ENCODE data around the gene ZFAND4.
"Not testable (repeated sequence)": the region's sequence is repeated elsewhere in the genome, so short reads cannot be mapped to it uniquely, and the experiment has no call there.

Gene ZFAND4

DNA sequence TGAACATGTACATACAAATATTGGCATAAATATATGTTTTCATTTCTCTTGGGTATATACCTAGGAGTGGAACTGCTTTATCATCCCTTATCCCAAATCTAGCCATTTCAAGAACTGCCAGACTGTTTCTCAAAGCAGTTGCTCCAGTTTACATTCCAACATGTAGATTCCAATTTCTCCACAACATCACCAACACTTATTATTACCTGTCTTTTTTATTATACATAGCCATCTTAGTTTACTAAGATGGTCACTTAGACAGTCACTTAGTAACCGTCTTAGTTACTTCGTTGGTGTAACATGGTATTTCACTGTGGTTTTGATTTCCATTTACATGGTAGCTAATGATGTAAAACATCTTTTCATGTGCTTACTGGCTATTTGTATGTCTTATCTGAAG lies 82.7 kb downstream of the ZFAND4 start:
- DNase-seq (ENCODE audit: low read depth): no peak

DNA sequence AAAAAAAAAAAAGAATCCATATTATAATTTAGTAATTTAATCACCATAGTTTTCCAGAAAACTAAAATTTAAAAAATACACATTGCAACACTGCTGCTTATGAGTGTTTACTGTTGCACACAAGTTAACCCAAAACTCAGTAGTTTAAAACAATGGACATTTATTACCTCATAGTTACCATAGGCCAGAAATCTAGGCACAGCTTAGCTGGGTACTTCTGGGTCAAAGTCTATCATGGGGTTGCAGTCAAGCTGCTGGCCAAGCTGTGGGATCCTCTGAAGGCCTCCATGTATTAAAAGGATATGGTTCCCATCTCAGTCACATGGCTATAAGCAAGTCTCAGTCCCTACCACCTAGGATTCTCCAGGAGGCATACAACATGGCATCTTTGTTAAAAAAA lies 83.6 kb downstream of the ZFAND4 start:
- no peak for DNase-seq (ENCODE audit: low read depth)

DNA sequence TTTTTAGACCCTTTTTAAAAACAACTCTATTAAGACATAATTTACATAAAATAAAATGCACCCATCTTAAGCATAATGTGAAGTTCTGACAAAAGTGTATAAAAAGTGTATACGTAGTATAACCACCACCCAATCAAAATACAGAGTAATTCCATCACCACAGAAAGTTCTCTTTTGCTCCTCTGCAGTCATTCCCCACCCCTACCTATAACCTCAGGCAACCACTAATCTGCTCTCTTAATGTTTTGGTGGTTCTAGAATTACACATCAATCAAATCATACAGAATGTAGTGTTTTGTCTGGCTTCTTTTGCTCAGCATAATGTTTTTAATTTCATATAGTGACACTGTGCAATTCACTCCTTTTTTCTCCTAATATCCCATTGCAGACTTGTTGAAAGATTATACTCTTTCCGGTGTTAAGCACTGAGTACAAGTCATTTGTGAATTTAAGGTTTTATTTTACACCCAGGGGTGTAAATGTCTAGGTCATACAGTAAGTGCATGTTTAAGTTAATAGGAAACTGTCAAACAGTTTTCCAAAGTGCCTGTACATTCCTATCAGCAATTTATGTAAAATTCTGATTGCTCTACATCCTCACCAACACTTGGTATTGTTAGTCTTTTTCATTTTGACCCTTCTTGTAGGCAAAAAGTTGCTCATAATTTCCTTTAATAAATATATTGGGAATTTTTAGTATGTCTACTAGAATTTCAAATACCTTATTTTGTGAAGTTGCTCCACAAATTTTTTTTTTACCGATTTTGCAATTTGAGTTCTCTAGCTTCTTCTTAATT lies 86.3 kb downstream of the ZFAND4 start:
- no peak for DNase-seq (ENCODE audit: low read depth)

DNA sequence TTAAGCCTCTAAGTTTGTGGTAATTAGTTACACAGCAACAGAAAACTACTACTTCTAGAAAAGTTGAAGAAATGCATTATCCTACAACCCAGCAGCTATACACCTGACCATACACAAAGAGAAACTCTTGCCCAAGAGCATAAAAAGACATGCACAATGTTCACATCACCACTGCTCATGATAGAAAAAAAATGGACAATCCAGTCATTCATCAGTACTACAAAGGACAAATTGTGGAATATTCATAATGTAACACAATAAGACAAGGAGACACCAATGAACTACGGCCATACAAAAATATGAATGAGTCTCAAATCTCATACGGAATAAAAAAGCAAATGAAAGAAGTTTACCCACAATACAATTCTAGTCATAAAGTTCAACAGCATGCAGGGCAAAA lies 87.4 kb downstream of the ZFAND4 start:
- no peak for DNase-seq (ENCODE audit: low read depth)

DNA sequence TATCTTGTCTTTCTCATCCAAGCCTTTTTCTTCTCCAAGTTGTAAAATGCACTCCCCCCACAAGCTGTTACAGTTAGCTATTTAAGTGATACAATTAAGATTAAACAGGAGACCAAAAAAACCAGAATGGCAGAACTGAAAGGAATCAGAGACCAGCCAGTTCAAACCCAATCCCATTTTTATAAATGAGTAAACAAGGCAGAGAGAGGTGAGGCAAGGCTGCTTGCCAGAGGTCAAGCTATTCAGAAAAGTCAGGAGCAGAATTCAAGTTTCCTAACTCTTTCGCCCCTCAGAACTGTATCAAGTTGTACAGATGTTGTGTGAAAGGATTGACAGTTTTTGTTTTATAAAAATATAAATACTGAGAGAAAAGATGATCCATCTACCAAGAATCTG lies 90.2 kb downstream of the ZFAND4 start:
- DNase-seq (ENCODE audit: low read depth): no peak

DNA sequence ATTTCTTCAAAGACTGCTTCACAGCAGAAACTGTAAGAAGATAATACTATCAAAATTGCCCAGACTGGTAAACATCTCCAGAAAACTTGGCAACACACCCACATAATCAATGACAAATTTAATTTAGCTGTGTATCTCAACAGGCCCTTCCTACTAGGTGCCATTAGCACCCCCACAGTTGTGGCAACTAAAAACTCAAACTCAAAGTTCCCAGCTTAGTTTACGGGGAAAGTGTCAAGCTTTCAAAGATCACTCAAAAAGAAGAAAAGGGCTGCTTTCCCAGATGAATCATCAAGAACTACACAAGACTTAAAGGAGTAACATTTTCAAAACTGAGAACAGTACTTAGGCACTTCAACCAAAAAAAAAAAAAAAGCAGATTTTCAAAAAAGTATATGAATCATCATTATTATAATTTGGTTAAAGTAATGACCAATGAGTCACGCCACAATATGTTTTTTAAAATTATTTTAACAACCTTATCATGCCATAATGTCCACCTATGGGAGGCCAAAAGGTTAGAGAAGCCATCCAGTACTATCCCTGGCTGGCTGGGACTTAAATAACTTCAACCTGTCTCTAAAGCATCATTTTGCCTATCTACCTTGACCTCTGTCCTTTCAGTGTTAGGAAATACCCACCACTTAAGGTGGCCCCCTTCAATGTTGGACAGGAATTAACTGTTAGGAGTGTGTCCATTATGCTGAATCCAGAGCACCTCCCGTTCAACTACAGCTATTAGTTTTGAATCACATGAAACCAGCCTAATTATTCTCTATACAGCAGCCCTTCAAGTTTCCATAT lies 90.8 kb downstream of the ZFAND4 start:
- no peak for DNase-seq (ENCODE audit: low read depth)

DNA sequence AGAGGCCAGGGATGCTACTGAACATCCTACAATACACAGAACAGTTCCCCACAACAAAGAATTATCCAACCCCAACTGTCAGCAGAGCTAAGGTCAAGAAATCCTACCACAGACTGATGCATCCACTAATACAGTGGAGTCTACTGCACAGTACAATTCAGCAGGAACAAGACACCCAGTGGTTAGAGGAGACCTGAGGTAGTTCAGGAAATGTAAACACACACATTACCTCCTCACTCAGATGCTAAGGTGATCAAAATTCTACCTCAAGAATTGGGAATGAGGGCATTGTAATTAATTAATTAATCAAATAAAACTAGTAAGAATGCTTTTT lies 91.4 kb downstream of the ZFAND4 start:
- DNase-seq (ENCODE audit: low read depth): no peak

DNA sequence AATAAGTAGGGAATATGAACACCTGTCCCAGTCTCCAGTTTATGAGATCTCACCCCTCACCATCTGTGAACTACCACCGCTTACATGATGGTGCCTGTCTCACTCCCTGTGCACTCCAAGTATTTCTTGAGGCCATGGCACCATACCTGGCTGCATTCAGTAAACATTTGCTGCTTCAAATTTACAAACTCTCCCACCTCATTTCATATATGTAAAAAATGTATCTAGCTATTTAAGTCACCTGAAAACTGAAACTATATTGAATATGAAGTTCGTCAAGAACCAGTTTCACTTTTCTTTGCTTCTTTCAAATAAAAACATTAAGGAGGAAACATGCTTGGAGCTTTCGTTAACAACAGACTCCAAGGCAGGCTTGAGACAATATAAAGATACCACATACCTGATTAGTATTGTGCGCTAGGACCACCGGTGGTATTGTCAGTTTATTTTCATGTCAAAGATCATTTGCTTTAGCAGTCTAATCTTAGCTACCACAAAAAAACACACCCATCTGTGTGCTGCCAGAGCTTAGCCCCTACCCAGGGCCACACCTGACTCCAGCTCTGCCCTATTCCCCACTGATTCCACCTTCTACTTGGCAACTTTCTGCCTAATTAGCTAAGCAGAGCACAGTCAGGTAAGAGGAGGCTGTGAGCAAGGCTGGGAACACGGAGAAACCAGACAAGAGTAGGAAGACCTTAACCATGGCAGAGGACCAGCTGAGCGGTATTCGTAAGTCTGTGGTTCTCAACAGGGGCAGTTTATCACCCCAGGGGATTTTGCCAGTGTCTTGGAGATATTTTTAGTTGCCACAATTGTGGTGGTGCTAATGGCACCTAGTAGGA lies 92.0 kb downstream of the ZFAND4 start:
- no peak for DNase-seq (ENCODE audit: low read depth)

DNA sequence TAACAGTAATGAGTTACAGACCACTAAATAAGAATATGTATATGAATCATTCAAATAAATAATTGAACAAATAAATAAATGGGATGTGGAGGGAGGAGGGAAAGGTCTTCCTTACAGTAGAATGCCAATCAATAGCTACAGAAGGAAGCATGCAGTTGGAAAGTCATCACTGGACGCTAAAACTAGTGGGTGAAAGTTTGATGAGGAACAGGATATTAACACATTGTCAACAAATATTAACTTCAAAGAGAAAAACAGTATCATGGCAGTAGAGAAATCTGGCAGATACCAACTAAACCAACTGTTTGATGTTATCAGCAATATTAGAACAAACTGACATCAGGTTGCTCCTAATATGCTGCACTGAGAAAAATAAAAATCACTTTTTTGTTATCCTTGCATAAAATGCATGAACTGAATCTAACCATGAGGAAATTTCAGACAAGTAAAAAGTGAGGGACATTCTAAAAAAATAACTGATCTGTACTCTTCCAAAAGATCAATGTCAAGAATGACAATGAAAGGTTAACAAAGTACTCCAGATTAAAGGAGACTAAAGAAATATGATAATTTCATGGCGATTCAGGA lies 94.1 kb downstream of the ZFAND4 start:
- no peak for DNase-seq (ENCODE audit: low read depth)

DNA sequence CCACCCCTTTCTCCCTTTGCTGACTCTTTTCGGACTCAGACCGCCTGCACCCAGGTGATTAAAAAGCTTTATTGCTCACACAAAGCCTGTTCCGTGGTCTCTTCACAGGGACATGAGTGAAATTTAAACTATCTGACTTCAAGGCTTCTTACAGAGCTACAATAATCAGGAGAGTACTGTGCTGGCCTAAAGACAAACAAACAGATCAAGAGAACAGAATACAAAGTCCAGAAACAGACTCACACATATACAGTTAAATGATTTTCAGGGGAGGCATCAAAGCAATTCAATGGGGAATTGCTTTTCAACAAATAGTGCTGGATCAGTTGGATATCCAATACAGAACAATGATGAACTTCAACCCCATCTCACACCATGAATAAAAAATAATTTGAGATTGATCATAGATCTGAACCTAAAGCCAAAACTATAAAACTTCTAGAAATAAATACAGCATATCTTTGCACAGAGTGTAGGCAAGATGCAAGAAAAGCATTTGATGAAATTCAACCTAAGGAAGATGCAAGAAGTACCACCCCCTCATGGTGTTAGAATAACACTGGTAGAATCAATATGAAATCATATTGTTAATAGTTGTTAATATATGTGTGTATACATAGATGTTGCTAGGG lies 96.5 kb downstream of the ZFAND4 start:
- no peak for DNase-seq (ENCODE audit: low read depth)

DNA sequence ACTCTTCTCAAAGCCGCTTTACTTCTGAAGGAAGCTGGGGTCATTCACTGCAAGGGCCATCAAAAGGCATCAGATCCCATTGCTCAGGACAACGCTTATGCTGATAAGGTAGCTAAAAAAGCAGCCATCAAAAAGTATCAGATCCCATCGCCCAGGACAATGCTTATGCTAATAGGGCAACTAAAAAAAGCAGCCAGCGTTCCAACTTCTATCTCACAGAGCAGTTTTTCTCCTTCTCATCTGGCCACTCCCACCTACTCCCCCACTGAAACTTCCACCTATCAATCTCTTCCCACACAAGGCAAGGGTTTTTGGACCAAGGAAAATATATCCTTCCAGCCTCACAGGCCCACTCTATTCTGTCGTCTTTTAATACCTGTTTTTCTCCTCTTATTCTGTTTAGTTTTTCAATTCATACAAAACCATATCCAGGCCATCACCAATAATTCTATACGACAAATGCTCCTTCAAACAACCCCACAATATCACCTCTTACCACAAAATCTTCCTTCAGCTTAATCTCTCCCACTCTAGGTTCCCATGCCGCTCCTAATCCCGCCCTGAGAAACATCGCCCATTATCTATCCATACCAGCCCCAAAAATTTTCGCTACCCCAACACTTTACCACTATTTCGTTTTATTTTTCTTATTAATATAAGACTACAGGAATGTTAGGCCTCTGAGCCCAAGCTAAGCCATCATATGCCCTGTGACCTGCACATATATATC lies 97.4 kb downstream of the ZFAND4 start:
- DNase-seq (ENCODE audit: low read depth): not testable (repeated sequence)

DNA sequence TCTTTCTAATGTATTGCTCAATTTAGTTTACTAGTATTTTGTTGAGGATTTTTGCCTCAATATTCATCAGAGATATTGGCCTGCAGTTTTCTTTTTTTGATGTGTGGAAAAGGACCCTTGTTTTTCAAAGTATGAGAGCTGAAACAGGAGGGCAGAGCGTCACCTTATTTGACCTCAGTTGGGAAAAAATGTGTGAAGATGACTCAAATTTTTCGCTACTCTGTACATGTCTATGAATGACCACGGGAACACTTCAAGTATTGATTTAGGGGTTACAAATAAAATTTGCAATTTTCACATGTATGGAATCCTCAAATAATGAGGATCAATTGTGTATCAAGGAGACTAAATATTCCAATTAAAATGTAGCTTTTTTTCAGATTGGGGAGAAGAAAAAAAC lies 103.1 kb downstream of the ZFAND4 start:
- no peak for DNase-seq (ENCODE audit: low read depth)

DNA sequence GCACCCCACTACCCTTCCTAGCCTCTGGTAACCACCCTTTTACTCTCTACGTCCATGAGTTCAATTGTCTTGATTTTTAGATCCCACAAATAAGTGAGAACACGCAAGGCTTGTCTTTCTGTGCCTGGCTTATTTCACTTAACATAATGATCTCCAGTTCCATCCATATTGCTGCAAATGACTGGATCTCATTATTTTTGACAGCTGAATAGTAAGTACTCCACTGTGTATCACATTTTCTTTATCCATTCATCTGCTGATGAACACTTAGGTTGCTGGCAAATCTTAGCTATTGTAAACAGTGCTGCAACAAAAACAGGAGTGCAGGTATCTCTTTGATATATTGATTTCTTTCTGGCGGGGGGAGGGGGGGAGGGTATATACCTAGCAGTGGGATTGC lies 106.2 kb downstream of the ZFAND4 start:
- DNase-seq (ENCODE audit: low read depth): no peak

All from activated T-cell treated with anti-CD3 and anti-CD28 coated beads for 48 hours (primary cell).